Pancreas (tissue), 10 donors: ENCODE results near the gene FURIN. TPM values are rescaled to one million over a fixed set of nuclear protein-coding genes. Genes with fewer than 3 reads are reported as not detected.
A peak's percentile ranks its signal among the peaks of the same experiment; 100 is the strongest.

Experiments used
- ATAC-seq, 4 donors: fragments of 200-7000 bp; cut with Tn5 transposase; one replicate each; pipeline versions ENCODE4 v1.8.0 to v1.9.1; 2020; ENCODE audit warnings: mild to moderate bottlenecking in 4 of 4, moderate library complexity in 4 of 4
- DNase-seq, 6 donors: peaks; one replicate each; pipeline ENCODE4 v3.0.0-alpha.2; 2020
- FAIRE-seq: peaks from 2 replicates; lab custom pipeline; 2012; peaks lifted over from hg19 to GRCh38; lab: Jason Lieb, UNC
- H3K27ac ChIP-seq, 4 donors: fragments of 200-600 bp; sonication (generic); 1 replicate in 3 of 4; 2 replicates in 1 of 4; pipeline versions ENCODE4 v1.5.0 to v1.8.0; 2020
- H3K27me3 ChIP-seq, 4 donors: fragments of 200-600 bp; one replicate each; pipeline ENCODE4 v1.8.0; 2021
- H3K36me3 ChIP-seq, 3 donors: fragments of 200-600 bp; sonication (generic) in 1 of 3; one replicate each; pipeline versions ENCODE4 v1.5.0 to v1.8.0; 2020 to 2021
- H3K4me1 ChIP-seq, 3 donors: fragments of 200-600 bp; one replicate each; pipeline ENCODE4 v1.8.0; 2021
- H3K4me3 ChIP-seq, 4 donors: fragments of 200-600 bp; sonication (generic) in 2 of 4; one replicate each; pipeline versions ENCODE4 v1.5.0 to v1.8.0; 2020 to 2021
- H3K9me3 ChIP-seq, 4 donors: fragments of 200-600 bp; one replicate each; pipeline ENCODE4 v1.8.0; 2021
- CTCF ChIP-seq, 4 donors: fragments of 200-600 bp; sonication (generic) in 3 of 4; IDR thresholded peaks; one replicate each; pipeline versions ENCODE4 v1.5.0 to v1.8.0; 2021; ENCODE audit warnings: antibody characterized with exemption in 4 of 4
- WGBS, 2 donors: extraction: QIAGEN DNeasy Blood & Tissue Kit; methylation state at CpG; one replicate each; pipeline ENCODE4 v1.1.7; 2013; 5-methylcytosine and 5-hydroxymethylcytosine counted together
- intact Hi-C, 3 donors: fragments of 100-400 bp; cut with DNase I; formaldehyde crosslinking; loops; one replicate each; pipeline versions ENCODE4 v1.11.1 to v1.14.2; 2022
- polyA plus RNA-seq, 2 donors: library from polyadenylated mRNA; stranded (reverse); fragments of 200-250 nt; gene quantifications; one replicate each; pipeline ENCODE4 v1.2.3, GENCODE V29; 2013
- total RNA-seq, 6 donors: library from RNA; stranded (reverse); fragmentation: NEBNext Ultra II Directional in 4 of 6; extraction: Animal tissue kit (Norgen Biotek cat#: 25700) in 4 of 6; gene quantifications; one replicate each; pipeline versions ENCODE4 v1.2.1 to v1.2.4, GENCODE V29; 2021 to 2023
- donor health status: healthy with polysubstance abuse.
- donor health status: DM: no; HTN: no; CAD: no; lungs with moderate emphysema.
- donor health status: DM: no; HTN: no; CAD: no.
- donor health status: control.
- donor health status: control.
- donor health status: Bipolar disorder and iron deficiency.
- donor health status: DM: yes; HTN: yes; CAD: no.
- donor health status: DM: no; HTN: no; CAD: no.
- donor health status: DM: no; HTN: no; CAD: no.
- donor health status: DM: yes; HTN: yes; CAD: no.

Gene FURIN
- total and polyA plus RNA-seq, 8 donors = 50.3 to 106 (median 84.2) TPM

- intact Hi-C loops = no loop called here
- WGBS, 2 donors = 90 to 92% methylated on average over 19 of the region's 19 CpGs
- no peak for TF ChIP-seq CTCF (IDR thresholded peaks at IDR 0.05)
- Histone ChIP-seq H3K4me1 (peaks cover 0 to 10% (median 8%) of the 10 kb centered on the region in 3 donors), H3K9me3 (no peaks in the 10 kb centered on the region), H3K27ac (no peak overlapping the region), H3K27me3 (no peaks in the 10 kb centered on the region), H3K36me3 (peaks cover 13 to 83% (median 54%) of the 10 kb centered on the region in 3 donors), H3K4me3 (no peak overlapping the region)
- DNase-seq = peak in 1 of 6 donors; percentile 63
- FAIRE-seq = no peak
- no peak for ATAC-seq
These were observed 42.9 kb downstream of the FURIN start for GRCh38 chr15:90911302-90911623.

- ATAC-seq = no peak
- DNase-seq = peak in 1 of 6 donors; percentile 61
- no peak overlapping the region for H3K27ac ChIP-seq
- no peak for FAIRE-seq
- TF ChIP-seq CTCF (IDR thresholded peaks at IDR 0.05) = no peak
- H3K9me3 ChIP-seq = no peaks in the 10 kb centered on the region
- WGBS, 2 donors = 92 to 94% methylated on average over 30 of the region's 30 CpGs
- H3K27me3 ChIP-seq = no peaks in the 10 kb centered on the region
- H3K4me3 ChIP-seq = no peak overlapping the region
- intact Hi-C loops = no loop called here
- H3K4me1 ChIP-seq = peaks cover 0 to 1% (median 0%) of the 10 kb centered on the region in 3 donors
- peaks cover 13 to 83% (median 56%) of the 10 kb centered on the region in 3 donors for H3K36me3 ChIP-seq
These were observed 43.8 kb downstream of the FURIN start for GRCh38 chr15:90911906-90912769.

- 92 to 96% methylated on average over 7 of the region's 7 CpGs for WGBS, 2 donors
- ATAC-seq (no peak), DNase-seq (no peak), FAIRE-seq (no peak)
- no peaks in the 10 kb centered on the region for H3K4me1 ChIP-seq
- peaks cover 13 to 87% (median 52%) of the 10 kb centered on the region in 3 donors for H3K36me3 ChIP-seq
- no peaks in the 10 kb centered on the region for H3K9me3 ChIP-seq
- H3K4me3 ChIP-seq = no peak overlapping the region
- no peak overlapping the region for H3K27ac ChIP-seq
- intact Hi-C loops = no loop called here
- no peaks in the 10 kb centered on the region for H3K27me3 ChIP-seq
- no peak for TF ChIP-seq CTCF (IDR thresholded peaks at IDR 0.05)
These were observed 44.3 kb downstream of the FURIN start for GRCh38 chr15:90912770-90913075.

- H3K4me3 ChIP-seq = no peak overlapping the region
- ATAC-seq = no peak
- peaks cover 13 to 94% (median 59%) of the 10 kb centered on the region in 3 donors for H3K36me3 ChIP-seq
- no peaks in the 10 kb centered on the region for H3K27me3 ChIP-seq
- H3K27ac ChIP-seq = no peak overlapping the region
- intact Hi-C loops = no loop called here
- H3K4me1 ChIP-seq = no peaks in the 10 kb centered on the region
- DNase-seq = no peak
- TF ChIP-seq CTCF (IDR thresholded peaks at IDR 0.05) = no peak
- no peak for FAIRE-seq
- no peaks in the 10 kb centered on the region for H3K9me3 ChIP-seq
- WGBS, 2 donors = 88 to 89% methylated on average over 12 of the region's 12 CpGs
These were observed 45.1 kb downstream of the FURIN start for GRCh38 chr15:90913398-90913944.
